IPS-NIHi7 (cell line): ENCODE data around the gene TRAF6.
"Not testable (repeated sequence)": the region's sequence is repeated elsewhere in the genome, so short reads cannot be mapped to it uniquely, and the experiment has no call there.

Experiments
- DNase-seq: peaks from one replicate; pipeline ENCODE4 v3.0.0; 2012; ENCODE audit warnings: mixed read lengths; ENCODE audit errors: extremely low spot score

Gene TRAF6

GRCh38 chr11:36493332-36493731, 16.7 kb downstream of the TRAF6 start:
- no peak for DNase-seq

GRCh38 chr11:36492724-36493304, 17.3 kb downstream of the TRAF6 start:
- peak; percentile 53 for DNase-seq

GRCh38 chr11:36490026-36490806, 19.9 kb downstream of the TRAF6 start:
- no peak for DNase-seq

GRCh38 chr11:36488096-36488495, 22.0 kb downstream of the TRAF6 start:
- no peak for DNase-seq

GRCh38 chr11:36487619-36488018, 22.5 kb downstream of the TRAF6 start:
- DNase-seq: no peak

GRCh38 chr11:36485298-36486002, 24.6 kb downstream of the TRAF6 start:
- no peak for DNase-seq

- not testable (repeated sequence) for DNase-seq
Observed at GRCh38 chr11:36483042-36483441, 27.0 kb downstream of the TRAF6 start.

- DNase-seq: no peak
Observed at GRCh38 chr11:36480833-36481232, 29.2 kb downstream of the TRAF6 start.

- peak; percentile 53 for DNase-seq
Observed at GRCh38 chr11:36478700-36479329, 31.3 kb downstream of the TRAF6 start.

- DNase-seq: no peak
Observed at GRCh38 chr11:36475192-36475591, 34.9 kb downstream of the TRAF6 start.

- no peak for DNase-seq
Observed at GRCh38 chr11:36471577-36471976, 38.5 kb downstream of the TRAF6 start.

- no peak for DNase-seq
Observed at GRCh38 chr11:36469881-36470802, 39.9 kb downstream of the TRAF6 start.

- peak; percentile 77 for DNase-seq
Observed at GRCh38 chr11:36469063-36469462, 41.0 kb downstream of the TRAF6 start.

GRCh38 chr11:36467916-36468315, 42.2 kb downstream of the TRAF6 start:
- DNase-seq: peak; percentile 19

GRCh38 chr11:36467012-36467411, 43.1 kb downstream of the TRAF6 start:
- no peak for DNase-seq

GRCh38 chr11:36465449-36466163, 44.5 kb downstream of the TRAF6 start:
- DNase-seq: no peak

GRCh38 chr11:36464720-36465119, 45.4 kb downstream of the TRAF6 start:
- no peak for DNase-seq

GRCh38 chr11:36463781-36464180, 46.3 kb downstream of the TRAF6 start:
- DNase-seq: no peak

- DNase-seq: no peak
Observed at GRCh38 chr11:36462321-36462720, 47.8 kb downstream of the TRAF6 start.

- peak; percentile 30 for DNase-seq
Observed at GRCh38 chr11:36460220-36460619, 49.9 kb downstream of the TRAF6 start.

- no peak for DNase-seq
Observed at GRCh38 chr11:36459046-36459445, 51.0 kb downstream of the TRAF6 start.
